Activated CD4-positive, alpha-beta memory T cell treated with anti-CD3 and anti-CD28 coated beads for 36 hours (primary cell): Measurements from ENCODE around the gene BOK. TPM values are rescaled to one million over a fixed set of nuclear protein-coding genes. Genes with fewer than 3 reads are reported as not detected.

Experiments used
- CTCF ChIA-PET: fragments of 350-600 bp; sonication (Branson Sonifier 250); formaldehyde crosslinking; loops from one replicate; lab custom pipeline; 2021; ENCODE audit warnings: antibody characterized with exemption, inconsistent platforms; lab: Charles Lee
- POLR2A ChIA-PET: fragments of 350-600 bp; sonication (Branson Sonifier 250); formaldehyde crosslinking; loops from one replicate; lab custom pipeline; 2021; ENCODE audit warnings: antibody characterized with exemption; lab: Charles Lee
- DNase-seq: peaks from one replicate; pipeline ENCODE4 v3.0.0-alpha.2; 2020
- H3K27ac Mint-ChIP-seq: one replicate; pipeline ENCODE4 v1.8.0; 2021; ENCODE audit warnings: mixed read lengths
- H3K27me3 Mint-ChIP-seq: one replicate; pipeline ENCODE4 v1.8.0; 2021; ENCODE audit warnings: mixed read lengths
- H3K36me3 Mint-ChIP-seq: one replicate; pipeline ENCODE4 v1.8.0; 2021; ENCODE audit warnings: mixed read lengths
- H3K4me1 Mint-ChIP-seq: one replicate; pipeline ENCODE4 v1.8.0; 2021; ENCODE audit warnings: low read depth, mixed read lengths
- H3K4me3 Mint-ChIP-seq: one replicate; pipeline ENCODE4 v1.8.0; 2021; ENCODE audit warnings: mild to moderate bottlenecking, mixed read lengths
- H3K9me3 Mint-ChIP-seq: one replicate; pipeline ENCODE4 v1.8.0; 2021; ENCODE audit warnings: mixed read lengths
- intact Hi-C: fragments of 100-400 bp; cut with micrococcal nuclease; formaldehyde crosslinking; loops from one replicate; pipeline ENCODE4 v1.15.1; 2023
- total RNA-seq, 2 experiments: library from RNA; stranded (reverse); gene quantifications; one replicate each; pipeline ENCODE4 v1.2.3, GENCODE V29; 2021

BOK gene
- total RNA-seq, 2 experiments from 2014 or later, result 0.07 to 0.10 TPM

- intact Hi-C loops, result no loop called here
- no peak overlapping the region for H3K27ac Mint-ChIP-seq
- peaks cover 22% of the 10 kb centered on the region for H3K27me3 Mint-ChIP-seq
- no peak for DNase-seq
- peaks cover 3% of the 10 kb centered on the region for H3K4me1 Mint-ChIP-seq
- CTCF ChIA-PET, result no interaction called here
- H3K4me3 Mint-ChIP-seq, result no peak overlapping the region
- no peaks in the 10 kb centered on the region for H3K36me3 Mint-ChIP-seq
- H3K9me3 Mint-ChIP-seq, result no peaks in the 10 kb centered on the region
- POLR2A ChIA-PET, result interaction anchor here (0.6 kb wide), 1 partner anchor 48 kb away, joined by 3 read pairs; no protein-coding TSS in a partner anchor
Observed at GRCh38 chr2:241541564-241542277, 16.8 kb upstream of the BOK start.

- Mint-ChIP-seq H3K4me1 (peaks cover 3% of the 10 kb centered on the region), H3K9me3 (no peaks in the 10 kb centered on the region), H3K27me3 (peaks cover 26% of the 10 kb centered on the region), H3K4me3 (no peak overlapping the region), H3K36me3 (no peaks in the 10 kb centered on the region), H3K27ac (no peak overlapping the region)
- intact Hi-C loops, result no loop called here
- ChIA-PET POLR2A (interaction anchor here (0.6 kb wide), 1 partner anchor 48 kb away, joined by 3 read pairs; no protein-coding TSS in a partner anchor), CTCF (no interaction called here)
- DNase-seq, result no peak
Observed at GRCh38 chr2:241542278-241542605, 16.3 kb upstream of the BOK start.

- ChIA-PET CTCF (no interaction called here), POLR2A (no interaction called here)
- Mint-ChIP-seq H3K27ac (no peak overlapping the region), H3K4me3 (no peak overlapping the region), H3K9me3 (no peaks in the 10 kb centered on the region), H3K4me1 (peaks cover 3% of the 10 kb centered on the region), H3K27me3 (peaks cover 33% of the 10 kb centered on the region), H3K36me3 (no peaks in the 10 kb centered on the region)
- no peak for DNase-seq
- intact Hi-C loops, result no loop called here
Observed at GRCh38 chr2:241545106-241545505, 13.4 kb upstream of the BOK start.

GRCh38 chr2:241545523-241546473 is 12.7 kb upstream of the BOK start:
- no peak for DNase-seq
- Mint-ChIP-seq H3K4me1 (peaks cover under 1% of the 10 kb centered on the region), H3K4me3 (no peak overlapping the region), H3K36me3 (no peaks in the 10 kb centered on the region), H3K27me3 (peaks cover 27% of the 10 kb centered on the region), H3K9me3 (no peaks in the 10 kb centered on the region), H3K27ac (no peak overlapping the region)
- intact Hi-C loops, result no loop called here
- CTCF ChIA-PET, result no interaction called here
- POLR2A ChIA-PET, result no interaction called here

GRCh38 chr2:241546771-241547498 is 11.6 kb upstream of the BOK start:
- no peak for DNase-seq
- POLR2A ChIA-PET, result no interaction called here
- Mint-ChIP-seq H3K4me3 (no peak overlapping the region), H3K36me3 (no peaks in the 10 kb centered on the region), H3K4me1 (no peaks in the 10 kb centered on the region), H3K27ac (no peak overlapping the region), H3K9me3 (no peaks in the 10 kb centered on the region), H3K27me3 (peaks cover 34% of the 10 kb centered on the region)
- CTCF ChIA-PET, result interaction anchor here (0.6 to 0.7 kb wide), 2 partner anchors 154 to 324 kb away, joined by 3 read pairs; no protein-coding TSS in a partner anchor
- intact Hi-C loops, result no loop called here

GRCh38 chr2:241547781-241548450 is 10.6 kb upstream of the BOK start:
- CTCF ChIA-PET, result no interaction called here
- no peaks in the 10 kb centered on the region for H3K4me1 Mint-ChIP-seq

GRCh38 chr2:241548451-241548835 is 10.1 kb upstream of the BOK start:
- Mint-ChIP-seq H3K9me3 (no peaks in the 10 kb centered on the region), H3K4me1 (no peaks in the 10 kb centered on the region), H3K27ac (no peak overlapping the region), H3K36me3 (no peaks in the 10 kb centered on the region), H3K4me3 (no peak overlapping the region), H3K27me3 (peaks cover 24% of the 10 kb centered on the region)
- no peak for DNase-seq
- POLR2A ChIA-PET, result no interaction called here
- CTCF ChIA-PET, result no interaction called here
- intact Hi-C loops, result no loop called here

More at GRCh38 chr2:241547781-241548450, 10.6 kb upstream of the BOK start:
- intact Hi-C loops, result no loop called here
- H3K9me3 Mint-ChIP-seq, result no peaks in the 10 kb centered on the region
- no peaks in the 10 kb centered on the region for H3K36me3 Mint-ChIP-seq
- DNase-seq, result no peak
- H3K27ac Mint-ChIP-seq, result no peak overlapping the region
- POLR2A ChIA-PET, result no interaction called here
- H3K27me3 Mint-ChIP-seq, result peaks cover 30% of the 10 kb centered on the region
- no peak overlapping the region for H3K4me3 Mint-ChIP-seq

GRCh38 chr2:241550616-241551580 is 7.6 kb upstream of the BOK start:
- peaks cover 3% of the 10 kb centered on the region for H3K4me1 Mint-ChIP-seq
- peaks cover 29% of the 10 kb centered on the region for H3K27me3 Mint-ChIP-seq
- H3K36me3 Mint-ChIP-seq, result no peaks in the 10 kb centered on the region
- H3K4me3 Mint-ChIP-seq, result no peak overlapping the region
- H3K9me3 Mint-ChIP-seq, result no peaks in the 10 kb centered on the region
- DNase-seq, result no peak
- ChIA-PET CTCF (no interaction called here), POLR2A (no interaction called here)
- intact Hi-C loops, result no loop called here
- no peak overlapping the region for H3K27ac Mint-ChIP-seq

GRCh38 chr2:241551599-241551997 is 6.9 kb upstream of the BOK start:
- Mint-ChIP-seq H3K4me1 (peaks cover 3% of the 10 kb centered on the region), H3K4me3 (no peak overlapping the region), H3K27ac (no peak overlapping the region), H3K9me3 (peaks cover under 1% of the 10 kb centered on the region), H3K27me3 (peaks cover 29% of the 10 kb centered on the region), H3K36me3 (no peaks in the 10 kb centered on the region)
- ChIA-PET POLR2A (no interaction called here), CTCF (no interaction called here)
- intact Hi-C loops, result no loop called here
- no peak for DNase-seq

- Mint-ChIP-seq H3K9me3 (peaks cover 5% of the 10 kb centered on the region), H3K27ac (no peak overlapping the region), H3K4me3 (no peak overlapping the region), H3K4me1 (peaks cover 3% of the 10 kb centered on the region), H3K27me3 (peaks cover 27% of the 10 kb centered on the region), H3K36me3 (no peaks in the 10 kb centered on the region)
- ChIA-PET CTCF (no interaction called here), POLR2A (no interaction called here)
- no peak for DNase-seq
- intact Hi-C loops, result no loop called here
Observed at GRCh38 chr2:241551998-241552737, 6.4 kb upstream of the BOK start.
